H9 (cell line): Measurements from ENCODE around the gene TXLNG. TPM values are rescaled to one million over a fixed set of nuclear protein-coding genes. Genes with fewer than 3 reads are reported as not detected.

Experiments used
- DNase-seq: peaks from one replicate; pipeline ENCODE4 v3.0.0-alpha.2; 2017
- H2AFZ ChIP-seq: one replicate; pipeline ENCODE4 v1.6.1; 2013; ENCODE audit warnings: mild to moderate bottlenecking, low read length, control low read depth, moderate library complexity
- H2AK5ac ChIP-seq: 2 replicates; pipeline ENCODE4 v1.6.1; 2013; ENCODE audit warnings: low read length, control low read depth, mixed read lengths; ENCODE audit not compliant: insufficient read length
- H2BK120ac ChIP-seq: one replicate; pipeline ENCODE4 v1.6.1; 2013; ENCODE audit warnings: low read depth, mild to moderate bottlenecking, low read length, control low read depth, inconsistent platforms; ENCODE audit not compliant: poor library complexity, severe bottlenecking
- H2BK12ac ChIP-seq: 2 replicates; pipeline ENCODE4 v1.6.1; 2013; ENCODE audit warnings: low read length, control low read depth, mixed read lengths, low read depth; ENCODE audit not compliant: insufficient read length
- H2BK15ac ChIP-seq: 2 replicates; pipeline ENCODE4 v1.6.1; 2013; ENCODE audit warnings: low read depth, low read length, control low read depth
- H2BK20ac ChIP-seq: one replicate; pipeline ENCODE4 v1.6.1; 2013; ENCODE audit warnings: low read depth, mild to moderate bottlenecking, low read length, control low read depth, inconsistent platforms; ENCODE audit not compliant: poor library complexity, severe bottlenecking
- H2BK5ac ChIP-seq: 2 replicates; pipeline ENCODE4 v1.6.1; 2013; ENCODE audit warnings: low read length, control low read depth, mixed read lengths; ENCODE audit not compliant: insufficient read length
- H3K14ac ChIP-seq: 2 replicates; pipeline ENCODE4 v1.6.1; 2013; ENCODE audit warnings: low read length, control low read depth; ENCODE audit not compliant: insufficient read depth
- H3K18ac ChIP-seq: 2 replicates; pipeline ENCODE4 v1.6.1; 2013; ENCODE audit warnings: low read depth, mild to moderate bottlenecking, mixed read lengths, low read length, control low read depth; ENCODE audit not compliant: insufficient read length
- H3K23ac ChIP-seq: 2 replicates; pipeline ENCODE4 v1.6.1; 2013; ENCODE audit warnings: low read length, control low read depth, mixed read lengths, low read depth; ENCODE audit not compliant: insufficient read length
- H3K23me2 ChIP-seq: 2 replicates; pipeline ENCODE4 v1.6.1; 2013; ENCODE audit warnings: low read depth, mild to moderate bottlenecking, mixed read lengths, low read length, control low read depth; ENCODE audit not compliant: insufficient read length, poor library complexity, severe bottlenecking
- H3K27ac ChIP-seq: 2 replicates; pipeline ENCODE4 v1.5.1; 2013; ENCODE audit warnings: low read length, control low read depth, mixed read lengths, low read depth; ENCODE audit not compliant: insufficient read length
- H3K27me3 ChIP-seq: 2 replicates; pipeline ENCODE4 v1.6.1; 2013; ENCODE audit warnings: low read length, control low read depth, inconsistent platforms; ENCODE audit not compliant: insufficient read depth
- H3K4ac ChIP-seq: 2 replicates; pipeline ENCODE4 v1.6.1; 2013; ENCODE audit warnings: low read depth, mild to moderate bottlenecking, control low read depth, inconsistent platforms, low read length, moderate library complexity
- H3K4me1 ChIP-seq: 2 replicates; pipeline ENCODE4 v1.6.1; 2013; ENCODE audit warnings: low read length, control low read depth, inconsistent platforms; ENCODE audit not compliant: insufficient read depth
- H3K4me2 ChIP-seq: 2 replicates; pipeline ENCODE4 v1.6.1; 2013; ENCODE audit warnings: low read length, control low read depth, mixed read lengths; ENCODE audit not compliant: insufficient read length, insufficient read depth
- H3K56ac ChIP-seq: 2 replicates; pipeline ENCODE4 v1.6.1; 2013; ENCODE audit warnings: low read depth, mild to moderate bottlenecking, mixed read lengths, low read length, control low read depth; ENCODE audit not compliant: insufficient read length
- H3K79me1 ChIP-seq: 2 replicates; pipeline ENCODE4 v1.6.1; 2013; ENCODE audit warnings: low read depth, mild to moderate bottlenecking, moderate library complexity, low read length, control low read depth, inconsistent platforms; ENCODE audit not compliant: insufficient read depth, poor library complexity, severe bottlenecking
- H3K79me2 ChIP-seq: 2 replicates; pipeline ENCODE4 v1.6.1; 2013; ENCODE audit warnings: low read length, control low read depth, inconsistent platforms; ENCODE audit not compliant: insufficient read depth
- H3K9ac ChIP-seq: 2 replicates; pipeline ENCODE4 v1.6.1; 2013; ENCODE audit warnings: low read length, control low read depth, mixed read lengths; ENCODE audit not compliant: insufficient read length; ENCODE audit errors: extremely low read depth
- H3K9me3 ChIP-seq: one replicate; pipeline ENCODE4 v1.6.1; 2013; ENCODE audit warnings: low read depth, low read length, inconsistent platforms; ENCODE audit not compliant: control insufficient read depth
- H3T11ph ChIP-seq: one replicate; pipeline ENCODE4 v1.6.1; 2013; ENCODE audit warnings: mild to moderate bottlenecking, low read length, control low read depth, inconsistent platforms
- H4K20me1 ChIP-seq: one replicate; pipeline ENCODE4 v1.6.1; 2013; ENCODE audit not compliant: control insufficient read depth, insufficient read length, insufficient read depth
- H4K5ac ChIP-seq: 2 replicates; pipeline ENCODE4 v1.6.1; 2013; ENCODE audit warnings: low read depth, mild to moderate bottlenecking, mixed read lengths, low read length, control low read depth; ENCODE audit not compliant: insufficient read length
- H4K8ac ChIP-seq: replicated peaks from 2 replicates; pipeline ENCODE4 v1.6.1; 2013; ENCODE audit warnings: low read length, control low read depth, mixed read lengths, low read depth; ENCODE audit not compliant: insufficient read length
- H4K91ac ChIP-seq: 2 replicates; pipeline ENCODE4 v1.6.1; 2013; ENCODE audit warnings: low read depth, mild to moderate bottlenecking, moderate library complexity, mixed read lengths, low read length, control low read depth; ENCODE audit not compliant: insufficient read length
- H3K27ac Mint-ChIP-seq, 3 experiments: 2 replicates in 2 of 3; 3 replicates in 1 of 3; pipeline ENCODE4 v1.8.0; 2020 to 2021; ENCODE audit warnings: mixed read lengths in 3 of 3, mild to moderate bottlenecking in 1 of 3, moderate library complexity in 1 of 3
- H3K27me3 Mint-ChIP-seq: 2 replicates; pipeline ENCODE4 v1.8.0; 2021; ENCODE audit warnings: low read depth, mild to moderate bottlenecking, moderate library complexity, mixed read lengths
- H3K36me3 Mint-ChIP-seq, 3 experiments: 2 replicates in 2 of 3; 3 replicates in 1 of 3; pipeline ENCODE4 v1.8.0; 2020 to 2021; ENCODE audit warnings: low read depth in 3 of 3, mixed read lengths in 3 of 3; ENCODE audit not compliant: insufficient read depth in 1 of 3
- H3K4me1 Mint-ChIP-seq, 2 experiments: 2 replicates each; pipeline ENCODE4 v1.8.0; 2020; ENCODE audit warnings: mixed read lengths in 2 of 2
- H3K4me3 Mint-ChIP-seq, 2 experiments: 2 replicates in 1 of 2; 3 replicates in 1 of 2; pipeline ENCODE4 v1.8.0; 2020 to 2021; ENCODE audit warnings: mild to moderate bottlenecking in 2 of 2, mixed read lengths in 2 of 2, moderate library complexity in 1 of 2
- H3K9me3 Mint-ChIP-seq, 2 experiments: 2 replicates in 1 of 2; 3 replicates in 1 of 2; pipeline ENCODE4 v1.8.0; 2020; ENCODE audit warnings: mild to moderate bottlenecking in 2 of 2, mixed read lengths in 2 of 2, moderate library complexity in 1 of 2
- WGBS: extraction: QIAGEN DNeasy Blood & Tissue Kit; methylation state at CpG from one replicate; pipeline ENCODE4 v1.1.7; 2013; ENCODE audit warnings: missing lambda C conversion rate, low lambda C conversion rate, mixed read lengths; ENCODE audit not compliant: insufficient read length; ENCODE audit errors: extremely low coverage; 5-methylcytosine and 5-hydroxymethylcytosine counted together
- total RNA-seq: library from RNA; stranded (reverse); gene quantifications from 2 replicates; pipeline ENCODE4 v1.2.1, GENCODE V29; 2021
- TF ChIP-seq, protein P1 (sequence below): fragments of 200-600 bp; sonication (generic); conservative IDR thresholded peaks from 3 replicates; pipeline ENCODE4 v1.8.0; 2021; ENCODE audit warnings: antibody characterized with exemption, mild to moderate bottlenecking

TXLNG gene
- total RNA-seq, 1 experiment from 2014 or later = 90.7 TPM

DNA sequence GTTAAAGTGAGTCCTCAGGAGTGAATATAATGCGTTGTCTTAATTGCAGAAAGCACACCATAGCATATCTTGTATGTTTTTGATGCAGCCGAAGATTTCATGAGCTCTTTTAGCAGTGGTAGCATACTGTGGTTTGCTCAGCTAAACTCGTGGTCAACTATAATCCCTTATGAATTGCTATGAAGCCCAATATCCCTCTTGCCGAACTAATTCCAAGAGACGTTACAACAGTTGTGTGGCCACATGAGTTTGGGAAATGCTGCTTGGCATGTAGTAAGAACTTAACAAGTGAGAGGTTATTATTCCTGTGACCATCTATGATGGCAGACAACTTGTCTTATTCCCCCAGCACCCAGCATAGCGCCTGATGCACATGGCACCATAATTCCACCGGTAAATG lies 36.1 kb upstream of the TXLNG start:
- Histone ChIP-seq H2BK12ac (no peak overlapping the region), H3K4me1 (no peaks in the 10 kb centered on the region), H4K5ac (no peak overlapping the region), H2BK15ac (no peak overlapping the region), H3K9ac (no peak overlapping the region), H3K27ac (no peak overlapping the region), H3K23me2 (no peaks in the 10 kb centered on the region), H3K27me3 (no peaks in the 10 kb centered on the region), H3K9me3 (no peaks in the 10 kb centered on the region), H3K14ac (no peak overlapping the region), H2BK20ac (no peak overlapping the region), H3K18ac (no peak overlapping the region), H2BK5ac (no peak overlapping the region), H3K79me1 (no peaks in the 10 kb centered on the region), H3K4me2 (no peak overlapping the region), H4K20me1 (no peaks in the 10 kb centered on the region), H2BK120ac (no peak overlapping the region), H3K79me2 (no peaks in the 10 kb centered on the region), H4K8ac (no peak overlapping the region), H3K56ac (no peak overlapping the region), H2AK5ac (no peak overlapping the region), H2AFZ (no peak overlapping the region), H4K91ac (no peak overlapping the region), H3K4ac (no peak overlapping the region), H3T11ph (no peak overlapping the region), H3K23ac (no peak overlapping the region)
- H3K4me1 Mint-ChIP-seq = peaks cover 6 to 13% of the 10 kb centered on the region in 2 experiments
- TF ChIP-seq, protein P1, sequence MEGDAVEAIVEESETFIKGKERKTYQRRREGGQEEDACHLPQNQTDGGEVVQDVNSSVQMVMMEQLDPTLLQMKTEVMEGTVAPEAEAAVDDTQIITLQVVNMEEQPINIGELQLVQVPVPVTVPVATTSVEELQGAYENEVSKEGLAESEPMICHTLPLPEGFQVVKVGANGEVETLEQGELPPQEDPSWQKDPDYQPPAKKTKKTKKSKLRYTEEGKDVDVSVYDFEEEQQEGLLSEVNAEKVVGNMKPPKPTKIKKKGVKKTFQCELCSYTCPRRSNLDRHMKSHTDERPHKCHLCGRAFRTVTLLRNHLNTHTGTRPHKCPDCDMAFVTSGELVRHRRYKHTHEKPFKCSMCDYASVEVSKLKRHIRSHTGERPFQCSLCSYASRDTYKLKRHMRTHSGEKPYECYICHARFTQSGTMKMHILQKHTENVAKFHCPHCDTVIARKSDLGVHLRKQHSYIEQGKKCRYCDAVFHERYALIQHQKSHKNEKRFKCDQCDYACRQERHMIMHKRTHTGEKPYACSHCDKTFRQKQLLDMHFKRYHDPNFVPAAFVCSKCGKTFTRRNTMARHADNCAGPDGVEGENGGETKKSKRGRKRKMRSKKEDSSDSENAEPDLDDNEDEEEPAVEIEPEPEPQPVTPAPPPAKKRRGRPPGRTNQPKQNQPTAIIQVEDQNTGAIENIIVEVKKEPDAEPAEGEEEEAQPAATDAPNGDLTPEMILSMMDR = no peak
- no peaks in the 10 kb centered on the region for H3K27me3 Mint-ChIP-seq
- no peak overlapping the region for H3K4me3 Mint-ChIP-seq
- H3K27ac Mint-ChIP-seq = no peak overlapping the region
- no peaks in the 10 kb centered on the region for H3K9me3 Mint-ChIP-seq
- no peak for DNase-seq
- H3K36me3 Mint-ChIP-seq = peaks cover 45 to 85% (median 79%) of the 10 kb centered on the region in 3 experiments; a peak in 6 of 7 replicates
- WGBS = no CpG with 5 or more reads among the region's 7 CpGs
